ENCODE measurements around the gene URAD. TPM values are rescaled to one million over a fixed set of nuclear protein-coding genes. Genes with fewer than 3 reads are reported as not detected.

Gene URAD
- total RNA-seq, 1 donor, result not detected

GRCh38 chr13:27954406-27954851 lies 34.1 kb downstream of the URAD start:
- H3K4me3 ChIP-seq (ENCODE audit: low read depth, low read length), result peak overlapping the region; percentile 44
- DNase-seq (ENCODE audit: low read depth), result peak; percentile 22
- TF ChIP-seq CTCF (IDR thresholded peaks at IDR 0.05; ENCODE audit: insufficient read depth, low read depth, low read length), result no peak

GRCh38 chr13:27953676-27954405 lies 34.7 kb downstream of the URAD start:
- peak overlapping the region; percentile 44 for H3K4me3 ChIP-seq (ENCODE audit: low read depth, low read length)
- peak; percentile 61 for DNase-seq (ENCODE audit: low read depth)
- peak; percentile 92 for TF ChIP-seq CTCF (IDR thresholded peaks at IDR 0.05; ENCODE audit: insufficient read depth, low read depth, low read length)

- TF ChIP-seq CTCF (IDR thresholded peaks at IDR 0.05; ENCODE audit: insufficient read depth, low read depth, low read length), result no peak
- no peak for DNase-seq (ENCODE audit: low read depth)
- peak overlapping the region; percentile 44 for H3K4me3 ChIP-seq (ENCODE audit: low read depth, low read length)
Measured at GRCh38 chr13:27952876-27953675, 35.4 kb downstream of the URAD start.

- H3K4me3 ChIP-seq (ENCODE audit: low read depth, low read length), result no peak overlapping the region
- no peak for DNase-seq (ENCODE audit: low read depth)
- TF ChIP-seq CTCF (IDR thresholded peaks at IDR 0.05; ENCODE audit: insufficient read depth, low read depth, low read length), result no peak
Measured at GRCh38 chr13:27942972-27943371, 45.5 kb downstream of the URAD start.

GRCh38 chr13:27933580-27934328 lies 54.7 kb downstream of the URAD start:
- no peak for DNase-seq (ENCODE audit: low read depth)
- no peak overlapping the region for H3K4me3 ChIP-seq (ENCODE audit: low read depth, low read length)
- TF ChIP-seq CTCF (IDR thresholded peaks at IDR 0.05; ENCODE audit: insufficient read depth, low read depth, low read length), result no peak

- DNase-seq (ENCODE audit: low read depth), result no peak
- no peak overlapping the region for H3K4me3 ChIP-seq (ENCODE audit: low read depth, low read length)
- no peak for TF ChIP-seq CTCF (IDR thresholded peaks at IDR 0.05; ENCODE audit: insufficient read depth, low read depth, low read length)
Measured at GRCh38 chr13:27933118-27933517, 55.4 kb downstream of the URAD start.
